Kidney (tissue), 14 donors: ENCODE measurements around the gene TSKU. TPM values are rescaled to one million over a fixed set of nuclear protein-coding genes. Genes with fewer than 3 reads are reported as not detected.
A peak's percentile ranks its signal among the peaks of the same experiment; 100 is the strongest.

Experiments
- DNase-seq, 5 donors: peaks; one replicate each; pipeline ENCODE4 v3.0.0-alpha.2; 2013 to 2020
- FAIRE-seq: peaks from 2 replicates; lab custom pipeline; 2012; peaks lifted over from hg19 to GRCh38; lab: Jason Lieb, UNC
- H3K27ac ChIP-seq, 2 donors: one replicate each; pipeline ENCODE4 v1.7.0; 2013; ENCODE audit warnings: low read depth in 2 of 2, low read length in 2 of 2, inconsistent platforms in 1 of 2
- H3K27me3 ChIP-seq: one replicate; pipeline ENCODE4 v1.7.1; 2013; ENCODE audit warnings: low read length, inconsistent platforms; ENCODE audit not compliant: control insufficient read depth, insufficient read depth
- H3K36me3 ChIP-seq, 3 donors: one replicate each; pipeline versions ENCODE4 v1.7.0 to v1.7.1; 2013; ENCODE audit warnings: low read length in 3 of 3, control low read depth in 1 of 3, inconsistent platforms in 1 of 3; ENCODE audit not compliant: insufficient read depth in 3 of 3, control insufficient read depth in 2 of 3
- H3K4me1 ChIP-seq, 3 donors: one replicate each; pipeline versions ENCODE4 v1.7.0 to v1.7.1; 2013; ENCODE audit warnings: low read length in 3 of 3, inconsistent platforms in 1 of 3, low read depth in 1 of 3; ENCODE audit not compliant: control insufficient read depth in 2 of 3, insufficient read depth in 2 of 3
- H3K4me3 ChIP-seq, 3 donors: one replicate each; pipeline versions ENCODE4 v1.7.0 to v1.8.1; 2013; ENCODE audit warnings: low read length in 3 of 3, control low read depth in 1 of 3, inconsistent platforms in 1 of 3
- H3K9ac ChIP-seq, 3 donors: one replicate each; pipeline versions ENCODE4 v1.7.0 to v1.7.1; 2013; ENCODE audit warnings: low read length in 3 of 3, control low read depth in 1 of 3, inconsistent platforms in 1 of 3
- H3K9me3 ChIP-seq, 3 donors: one replicate each; pipeline versions ENCODE4 v1.7.0 to v1.7.1; 2013; ENCODE audit warnings: low read length in 3 of 3, control low read depth in 1 of 3, inconsistent platforms in 1 of 3; ENCODE audit not compliant: control insufficient read depth in 2 of 3, insufficient read depth in 1 of 3
- CTCF ChIP-seq: IDR thresholded peaks from 3 replicates; pipeline ENCODE4 v1.5.1; 2012; ENCODE audit warnings: mild to moderate bottlenecking, moderate library complexity, borderline replicate concordance; ENCODE audit not compliant: insufficient read depth; ENCODE audit errors: extremely low read depth
- intact Hi-C: fragments of 100-400 bp; cut with DNase I; formaldehyde crosslinking; loops from one replicate; pipeline ENCODE4 v1.11.1; 2022
- polyA plus RNA-seq: library from polyadenylated mRNA; stranded (reverse); fragments of 350-450 nt; fragmentation: Illumina TruSeq; extraction: RNeasy Lipid Tissue Mini Kit (QIAGEN cat#74804); gene quantifications from one replicate; pipeline ENCODE4 v1.2.3, GENCODE V29; 2014; ENCODE audit warnings: low read depth, low replicate concordance; ENCODE audit not compliant: insufficient read depth
- total RNA-seq: library from RNA; stranded (reverse); fragmentation: NEBNext Ultra II Directional; extraction: Animal tissue kit (Norgen Biotek cat#: 25700); gene quantifications from one replicate; pipeline ENCODE4 v1.2.1, GENCODE V29; 2021
- donor health status: control.
- donor health status: control.
- donor health status: control.
- donor health status: control.
- donor health status: control.
- donor health status: DM: yes; HTN: yes; CAD: no.
- donor health status: Normal renal cell carcinoma (clear cell type).

TSKU gene
- total and polyA plus RNA-seq, 2 donors from 2014 or later, result 27.3 to 41.0 TPM

GRCh38 chr11:76836613-76837291 is 53.6 kb downstream of the TSKU start:
- TF ChIP-seq CTCF, result no peak

GRCh38 chr11:76837696-76838677 is 54.8 kb downstream of the TSKU start:
- peaks cover 0 to 3% (median 0%) of the 10 kb centered on the region in 3 donors for H3K4me1 ChIP-seq
- no peak overlapping the region for H3K4me3 ChIP-seq
- TF ChIP-seq CTCF, result no peak
- H3K9ac ChIP-seq, result no peak overlapping the region
- no peaks in the 10 kb centered on the region for H3K36me3 ChIP-seq
- DNase-seq (no peak), FAIRE-seq (no peak)
- H3K27me3 ChIP-seq, result no peaks in the 10 kb centered on the region
- intact Hi-C loops, result no loop called here
- no peaks in the 10 kb centered on the region for H3K9me3 ChIP-seq
- H3K27ac ChIP-seq, result no peak overlapping the region

More at GRCh38 chr11:76836613-76837291, 53.6 kb downstream of the TSKU start:
- H3K27ac ChIP-seq, result no peak overlapping the region
- no peak for DNase-seq
- no peaks in the 10 kb centered on the region for H3K9me3 ChIP-seq
- intact Hi-C loops, result no loop called here
- no peak overlapping the region for H3K9ac ChIP-seq
- H3K27me3 ChIP-seq, result no peaks in the 10 kb centered on the region
- H3K36me3 ChIP-seq, result no peaks in the 10 kb centered on the region
- FAIRE-seq, result no peak
- H3K4me3 ChIP-seq, result no peak overlapping the region
- H3K4me1 ChIP-seq, result peaks cover 0 to 3% (median 0%) of the 10 kb centered on the region in 3 donors

GRCh38 chr11:76838678-76839068 is 55.5 kb downstream of the TSKU start:
- Histone ChIP-seq H3K36me3 (no peaks in the 10 kb centered on the region), H3K9me3 (no peaks in the 10 kb centered on the region), H3K27ac (no peak overlapping the region), H3K9ac (no peak overlapping the region), H3K4me3 (no peak overlapping the region), H3K4me1 (peaks cover 0 to 3% (median 0%) of the 10 kb centered on the region in 3 donors), H3K27me3 (no peaks in the 10 kb centered on the region)
- no peak for FAIRE-seq
- DNase-seq, result peak in 4 of 5 donors; percentile 26 to 51 (median 33)
- intact Hi-C loops, result no loop called here
- TF ChIP-seq CTCF, result peak; percentile 10
